Measurements from ENCODE around the gene SCGB2B2.
"Not testable (repeated sequence)": the region's sequence is repeated elsewhere in the genome, so short reads cannot be mapped to it uniquely, and the experiment has no call there.

The SCGB2B2 gene

GRCh38 chr19:34676697-34677385 lies at the start of gene SCGB2B2:
TSS of gene SCGB2B2 (minus strand) at chr19:34677159. CDS start at chr19:34594563, 82,596 bp downstream.
- DNase-seq (ENCODE audit: low read depth): peak; percentile 65

- no peak for DNase-seq (ENCODE audit: low read depth)
These were observed 48.4 kb upstream of the SCGB2B2 start for GRCh38 chr19:34725400-34725799.

GRCh38 chr19:34722353-34722752 lies 45.4 kb upstream of the SCGB2B2 start:
- DNase-seq (ENCODE audit: low read depth): no peak

- no peak for DNase-seq (ENCODE audit: low read depth)
These were observed 38.4 kb upstream of the SCGB2B2 start for GRCh38 chr19:34715357-34715756.

- DNase-seq (ENCODE audit: low read depth): no peak
These were observed 36.3 kb upstream of the SCGB2B2 start for GRCh38 chr19:34713262-34713637.

GRCh38 chr19:34712395-34713261 lies 35.7 kb upstream of the SCGB2B2 start:
- DNase-seq (ENCODE audit: low read depth): peak; percentile 12

- no peak for DNase-seq (ENCODE audit: low read depth)
These were observed 34.9 kb upstream of the SCGB2B2 start for GRCh38 chr19:34711890-34712289.

GRCh38 chr19:34707661-34708060 lies 30.7 kb upstream of the SCGB2B2 start:
- DNase-seq (ENCODE audit: low read depth): no peak

GRCh38 chr19:34692549-34692948 lies 15.6 kb upstream of the SCGB2B2 start:
- no peak for DNase-seq (ENCODE audit: low read depth)

- no peak for DNase-seq (ENCODE audit: low read depth)
These were observed 13.4 kb upstream of the SCGB2B2 start for GRCh38 chr19:34690372-34690771.

GRCh38 chr19:34688592-34688991 lies 11.6 kb upstream of the SCGB2B2 start:
- no peak for DNase-seq (ENCODE audit: low read depth)

GRCh38 chr19:34687348-34687747 lies 10.4 kb upstream of the SCGB2B2 start:
- DNase-seq (ENCODE audit: low read depth): no peak

GRCh38 chr19:34686455-34686854 lies 9.5 kb upstream of the SCGB2B2 start:
- no peak for DNase-seq (ENCODE audit: low read depth)

- DNase-seq (ENCODE audit: low read depth): not testable (repeated sequence)
These were observed 8.3 kb upstream of the SCGB2B2 start for GRCh38 chr19:34685266-34685665.

GRCh38 chr19:34681478-34681877 lies 4.5 kb upstream of the SCGB2B2 start:
- no peak for DNase-seq (ENCODE audit: low read depth)

GRCh38 chr19:34678421-34678820 lies 1.5 kb upstream of the SCGB2B2 start:
- no peak for DNase-seq (ENCODE audit: low read depth)

GRCh38 chr19:34678085-34678412 lies 1.1 kb upstream of the SCGB2B2 start:
- DNase-seq (ENCODE audit: low read depth): no peak

GRCh38 chr19:34677386-34678084 lies 576 bp upstream of the SCGB2B2 start, which contains the start of gene ZNF302:
TSS of gene ZNF302 (plus strand) at chr19:34677678. CDS start at chr19:34678805, 1,127 bp downstream.
- peak; percentile 86 for DNase-seq (ENCODE audit: low read depth)

- DNase-seq (ENCODE audit: low read depth): no peak
These were observed 1.0 kb downstream of the SCGB2B2 start for GRCh38 chr19:34675919-34676318.

- no peak for DNase-seq (ENCODE audit: low read depth)
These were observed 1.7 kb downstream of the SCGB2B2 start for GRCh38 chr19:34675250-34675649.

GRCh38 chr19:34673590-34673989 lies 3.4 kb downstream of the SCGB2B2 start:
- DNase-seq (ENCODE audit: low read depth): no peak

- no peak for DNase-seq (ENCODE audit: low read depth)
These were observed 5.0 kb downstream of the SCGB2B2 start for GRCh38 chr19:34671972-34672371.

- DNase-seq (ENCODE audit: low read depth): no peak
These were observed 7.7 kb downstream of the SCGB2B2 start for GRCh38 chr19:34669305-34669704.
